ENCODE measurements around the gene MTMR2. TPM values are rescaled to one million over a fixed set of nuclear protein-coding genes. Genes with fewer than 3 reads are reported as not detected.

The MTMR2 gene
- total and polyA plus RNA-seq, 2 experiments from 2014 or later: 26.6 to 52.6 TPM

DNA sequence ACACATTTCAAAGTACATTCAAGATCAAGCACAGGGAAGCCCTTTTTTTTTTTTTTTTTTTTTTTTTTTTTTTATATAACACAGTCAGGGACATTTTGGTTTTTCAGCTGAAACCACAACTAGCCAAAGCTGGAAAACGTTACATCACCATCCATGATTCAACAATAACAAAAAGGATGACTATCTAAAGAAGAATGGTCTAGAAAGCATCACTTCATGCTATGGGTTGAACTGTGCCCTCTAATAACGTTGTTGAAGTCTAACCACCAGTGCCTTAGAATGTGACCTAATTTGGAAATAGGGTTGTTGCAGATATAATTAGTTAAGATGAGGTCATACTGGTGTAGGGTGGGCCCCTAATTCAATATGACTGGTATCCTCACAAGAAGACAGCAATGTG is 46.6 kb downstream of the MTMR2 start:
- no peaks in the 10 kb centered on the region for H3K4me1 ChIP-seq (ENCODE audit: insufficient read depth)
- H3K27me3 ChIP-seq (ENCODE audit: insufficient read depth): no peaks in the 10 kb centered on the region
- TF ChIP-seq EZH2phosphoT487 (IDR thresholded peaks at IDR 0.05; ENCODE audit: unreplicated experiment) (no peak), ZNF331 (CRISPR knock-in tag; IDR thresholded peaks at IDR 0.05; ENCODE audit: low read depth) (no peak), JUNB (IDR thresholded peaks at IDR 0.05; ENCODE audit: unreplicated experiment) (no peak), STAT1 (IDR thresholded peaks at IDR 0.05; ENCODE audit: unreplicated experiment) (no peak), POLR2AphosphoS5 (IDR thresholded peaks at IDR 0.05; ENCODE audit: low read depth) (no peak), ZNF114 (CRISPR knock-in tag; IDR thresholded peaks at IDR 0.05) (no peak), NANOG (IDR thresholded peaks at IDR 0.05; ENCODE audit: borderline replicate concordance) (no peak), CREB1 (CRISPR knock-in tag; IDR thresholded peaks at IDR 0.05; ENCODE audit: low read depth) (no peak), EZH2 (IDR thresholded peaks at IDR 0.05; ENCODE audit: low read depth, unreplicated experiment) (no peak)
- TF ChIP-seq, protein P1, sequence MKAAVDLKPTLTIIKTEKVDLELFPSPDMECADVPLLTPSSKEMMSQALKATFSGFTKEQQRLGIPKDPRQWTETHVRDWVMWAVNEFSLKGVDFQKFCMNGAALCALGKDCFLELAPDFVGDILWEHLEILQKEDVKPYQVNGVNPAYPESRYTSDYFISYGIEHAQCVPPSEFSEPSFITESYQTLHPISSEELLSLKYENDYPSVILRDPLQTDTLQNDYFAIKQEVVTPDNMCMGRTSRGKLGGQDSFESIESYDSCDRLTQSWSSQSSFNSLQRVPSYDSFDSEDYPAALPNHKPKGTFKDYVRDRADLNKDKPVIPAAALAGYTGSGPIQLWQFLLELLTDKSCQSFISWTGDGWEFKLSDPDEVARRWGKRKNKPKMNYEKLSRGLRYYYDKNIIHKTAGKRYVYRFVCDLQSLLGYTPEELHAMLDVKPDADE (IDR thresholded peaks at IDR 0.05): no peak
- TF ChIP-seq, protein P2, sequence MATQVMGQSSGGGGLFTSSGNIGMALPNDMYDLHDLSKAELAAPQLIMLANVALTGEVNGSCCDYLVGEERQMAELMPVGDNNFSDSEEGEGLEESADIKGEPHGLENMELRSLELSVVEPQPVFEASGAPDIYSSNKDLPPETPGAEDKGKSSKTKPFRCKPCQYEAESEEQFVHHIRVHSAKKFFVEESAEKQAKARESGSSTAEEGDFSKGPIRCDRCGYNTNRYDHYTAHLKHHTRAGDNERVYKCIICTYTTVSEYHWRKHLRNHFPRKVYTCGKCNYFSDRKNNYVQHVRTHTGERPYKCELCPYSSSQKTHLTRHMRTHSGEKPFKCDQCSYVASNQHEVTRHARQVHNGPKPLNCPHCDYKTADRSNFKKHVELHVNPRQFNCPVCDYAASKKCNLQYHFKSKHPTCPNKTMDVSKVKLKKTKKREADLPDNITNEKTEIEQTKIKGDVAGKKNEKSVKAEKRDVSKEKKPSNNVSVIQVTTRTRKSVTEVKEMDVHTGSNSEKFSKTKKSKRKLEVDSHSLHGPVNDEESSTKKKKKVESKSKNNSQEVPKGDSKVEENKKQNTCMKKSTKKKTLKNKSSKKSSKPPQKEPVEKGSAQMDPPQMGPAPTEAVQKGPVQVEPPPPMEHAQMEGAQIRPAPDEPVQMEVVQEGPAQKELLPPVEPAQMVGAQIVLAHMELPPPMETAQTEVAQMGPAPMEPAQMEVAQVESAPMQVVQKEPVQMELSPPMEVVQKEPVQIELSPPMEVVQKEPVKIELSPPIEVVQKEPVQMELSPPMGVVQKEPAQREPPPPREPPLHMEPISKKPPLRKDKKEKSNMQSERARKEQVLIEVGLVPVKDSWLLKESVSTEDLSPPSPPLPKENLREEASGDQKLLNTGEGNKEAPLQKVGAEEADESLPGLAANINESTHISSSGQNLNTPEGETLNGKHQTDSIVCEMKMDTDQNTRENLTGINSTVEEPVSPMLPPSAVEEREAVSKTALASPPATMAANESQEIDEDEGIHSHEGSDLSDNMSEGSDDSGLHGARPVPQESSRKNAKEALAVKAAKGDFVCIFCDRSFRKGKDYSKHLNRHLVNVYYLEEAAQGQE (IDR thresholded peaks at IDR 0.05; ENCODE audit: unreplicated experiment): no peak
- TF ChIP-seq, protein P3, sequence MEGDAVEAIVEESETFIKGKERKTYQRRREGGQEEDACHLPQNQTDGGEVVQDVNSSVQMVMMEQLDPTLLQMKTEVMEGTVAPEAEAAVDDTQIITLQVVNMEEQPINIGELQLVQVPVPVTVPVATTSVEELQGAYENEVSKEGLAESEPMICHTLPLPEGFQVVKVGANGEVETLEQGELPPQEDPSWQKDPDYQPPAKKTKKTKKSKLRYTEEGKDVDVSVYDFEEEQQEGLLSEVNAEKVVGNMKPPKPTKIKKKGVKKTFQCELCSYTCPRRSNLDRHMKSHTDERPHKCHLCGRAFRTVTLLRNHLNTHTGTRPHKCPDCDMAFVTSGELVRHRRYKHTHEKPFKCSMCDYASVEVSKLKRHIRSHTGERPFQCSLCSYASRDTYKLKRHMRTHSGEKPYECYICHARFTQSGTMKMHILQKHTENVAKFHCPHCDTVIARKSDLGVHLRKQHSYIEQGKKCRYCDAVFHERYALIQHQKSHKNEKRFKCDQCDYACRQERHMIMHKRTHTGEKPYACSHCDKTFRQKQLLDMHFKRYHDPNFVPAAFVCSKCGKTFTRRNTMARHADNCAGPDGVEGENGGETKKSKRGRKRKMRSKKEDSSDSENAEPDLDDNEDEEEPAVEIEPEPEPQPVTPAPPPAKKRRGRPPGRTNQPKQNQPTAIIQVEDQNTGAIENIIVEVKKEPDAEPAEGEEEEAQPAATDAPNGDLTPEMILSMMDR (conservative IDR thresholded peaks at IDR 0.05; ENCODE audit: low read depth in 2 of 2): no peak
- TF ChIP-seq, protein P4, sequence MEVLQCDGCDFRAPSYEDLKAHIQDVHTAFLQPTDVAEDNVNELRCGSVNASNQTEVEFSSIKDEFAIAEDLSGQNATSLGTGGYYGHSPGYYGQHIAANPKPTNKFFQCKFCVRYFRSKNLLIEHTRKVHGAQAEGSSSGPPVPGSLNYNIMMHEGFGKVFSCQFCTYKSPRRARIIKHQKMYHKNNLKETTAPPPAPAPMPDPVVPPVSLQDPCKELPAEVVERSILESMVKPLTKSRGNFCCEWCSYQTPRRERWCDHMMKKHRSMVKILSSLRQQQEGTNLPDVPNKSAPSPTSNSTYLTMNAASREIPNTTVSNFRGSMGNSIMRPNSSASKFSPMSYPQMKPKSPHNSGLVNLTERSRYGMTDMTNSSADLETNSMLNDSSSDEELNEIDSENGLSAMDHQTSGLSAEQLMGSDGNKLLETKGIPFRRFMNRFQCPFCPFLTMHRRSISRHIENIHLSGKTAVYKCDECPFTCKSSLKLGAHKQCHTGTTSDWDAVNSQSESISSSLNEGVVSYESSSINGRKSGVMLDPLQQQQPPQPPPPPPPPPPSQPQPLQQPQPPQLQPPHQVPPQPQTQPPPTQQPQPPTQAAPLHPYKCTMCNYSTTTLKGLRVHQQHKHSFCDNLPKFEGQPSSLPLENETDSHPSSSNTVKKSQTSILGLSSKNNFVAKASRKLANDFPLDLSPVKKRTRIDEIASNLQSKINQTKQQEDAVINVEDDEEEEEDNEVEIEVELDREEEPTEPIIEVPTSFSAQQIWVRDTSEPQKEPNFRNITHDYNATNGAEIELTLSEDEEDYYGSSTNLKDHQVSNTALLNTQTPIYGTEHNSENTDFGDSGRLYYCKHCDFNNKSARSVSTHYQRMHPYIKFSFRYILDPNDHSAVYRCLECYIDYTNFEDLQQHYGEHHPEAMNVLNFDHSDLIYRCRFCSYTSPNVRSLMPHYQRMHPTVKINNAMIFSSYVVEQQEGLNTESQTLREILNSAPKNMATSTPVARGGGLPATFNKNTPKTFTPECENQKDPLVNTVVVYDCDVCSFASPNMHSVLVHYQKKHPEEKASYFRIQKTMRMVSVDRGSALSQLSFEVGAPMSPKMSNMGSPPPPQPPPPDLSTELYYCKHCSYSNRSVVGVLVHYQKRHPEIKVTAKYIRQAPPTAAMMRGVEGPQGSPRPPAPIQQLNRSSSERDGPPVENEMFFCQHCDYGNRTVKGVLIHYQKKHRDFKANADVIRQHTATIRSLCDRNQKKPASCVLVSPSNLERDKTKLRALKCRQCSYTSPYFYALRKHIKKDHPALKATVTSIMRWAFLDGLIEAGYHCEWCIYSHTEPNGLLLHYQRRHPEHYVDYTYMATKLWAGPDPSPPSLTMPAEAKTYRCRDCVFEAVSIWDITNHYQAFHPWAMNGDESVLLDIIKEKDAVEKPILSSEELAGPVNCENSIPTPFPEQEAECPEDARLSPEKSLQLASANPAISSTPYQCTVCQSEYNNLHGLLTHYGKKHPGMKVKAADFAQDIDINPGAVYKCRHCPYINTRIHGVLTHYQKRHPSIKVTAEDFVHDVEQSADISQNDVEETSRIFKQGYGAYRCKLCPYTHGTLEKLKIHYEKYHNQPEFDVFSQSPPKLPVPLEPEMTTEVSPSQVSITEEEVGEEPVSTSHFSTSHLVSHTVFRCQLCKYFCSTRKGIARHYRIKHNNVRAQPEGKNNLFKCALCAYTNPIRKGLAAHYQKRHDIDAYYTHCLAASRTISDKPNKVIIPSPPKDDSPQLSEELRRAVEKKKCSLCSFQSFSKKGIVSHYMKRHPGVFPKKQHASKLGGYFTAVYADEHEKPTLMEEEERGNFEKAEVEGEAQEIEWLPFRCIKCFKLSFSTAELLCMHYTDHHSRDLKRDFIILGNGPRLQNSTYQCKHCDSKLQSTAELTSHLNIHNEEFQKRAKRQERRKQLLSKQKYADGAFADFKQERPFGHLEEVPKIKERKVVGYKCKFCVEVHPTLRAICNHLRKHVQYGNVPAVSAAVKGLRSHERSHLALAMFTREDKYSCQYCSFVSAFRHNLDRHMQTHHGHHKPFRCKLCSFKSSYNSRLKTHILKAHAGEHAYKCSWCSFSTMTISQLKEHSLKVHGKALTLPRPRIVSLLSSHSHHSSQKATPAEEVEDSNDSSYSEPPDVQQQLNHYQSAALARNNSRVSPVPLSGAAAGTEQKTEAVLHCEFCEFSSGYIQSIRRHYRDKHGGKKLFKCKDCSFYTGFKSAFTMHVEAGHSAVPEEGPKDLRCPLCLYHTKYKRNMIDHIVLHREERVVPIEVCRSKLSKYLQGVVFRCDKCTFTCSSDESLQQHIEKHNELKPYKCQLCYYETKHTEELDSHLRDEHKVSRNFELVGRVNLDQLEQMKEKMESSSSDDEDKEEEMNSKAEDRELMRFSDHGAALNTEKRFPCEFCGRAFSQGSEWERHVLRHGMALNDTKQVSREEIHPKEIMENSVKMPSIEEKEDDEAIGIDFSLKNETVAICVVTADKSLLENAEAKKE (CRISPR knock-in tag; IDR thresholded peaks at IDR 0.05): no peak
- Mint-ChIP-seq H3K36me3 (ENCODE audit: low read depth) (peaks cover 44% of the 10 kb centered on the region), H3K9me3 (peaks cover 21% of the 10 kb centered on the region), H3K27me3 (ENCODE audit: insufficient read depth, low read depth, poor library complexity) (no peaks in the 10 kb centered on the region), H3K27ac (no peak overlapping the region), H3K4me3 (no peak overlapping the region), H3K4me1 (no peaks in the 10 kb centered on the region)
- H3F3A ChIP-seq (replicated peaks; ENCODE audit: low read depth): no peaks in the 10 kb centered on the region
- H2AFZ ChIP-seq: no peak overlapping the region
- ATAC-seq (no peak), DNase-seq (ENCODE audit: low spot score) (no peak)
- no peaks in the 10 kb centered on the region for H3K79me2 ChIP-seq (replicated peaks; ENCODE audit: insufficient read depth)
- H3K27ac ChIP-seq (ENCODE audit: low read depth): no peak overlapping the region
- H3K9me2 ChIP-seq (ENCODE audit: insufficient read depth): peaks cover 9% of the 10 kb centered on the region; the same call in 1 of the 2 replicates
- peaks cover 5% of the 10 kb centered on the region; the same call in 1 of the 2 replicates for H3K36me3 ChIP-seq (ENCODE audit: insufficient read depth)
- H4K20me1 ChIP-seq (replicated peaks; ENCODE audit: insufficient read depth): no peaks in the 10 kb centered on the region
- no peak overlapping the region for H3K4me2 ChIP-seq
- no peak overlapping the region for H3K4me3 ChIP-seq

All from GM23338 (cell line).